B cell (primary cell): ENCODE data around the gene COL25A1.

Experiments used
- EZH2 ChIP-seq: IDR thresholded peaks from 2 replicates; pipeline ENCODE4 v1.6.1; 2012; ENCODE audit warnings: borderline replicate concordance, low read depth, mild to moderate bottlenecking, moderate library complexity, low read length; ENCODE audit not compliant: insufficient read depth, poor library complexity, severe bottlenecking
- TF ChIP-seq, protein P1 (sequence below): fragments of 200-600 bp; IDR thresholded peaks from one replicate; pipeline ENCODE4 v1.8.0; 2022; ENCODE audit warnings: antibody characterized with exemption, mild to moderate bottlenecking

DNA sequence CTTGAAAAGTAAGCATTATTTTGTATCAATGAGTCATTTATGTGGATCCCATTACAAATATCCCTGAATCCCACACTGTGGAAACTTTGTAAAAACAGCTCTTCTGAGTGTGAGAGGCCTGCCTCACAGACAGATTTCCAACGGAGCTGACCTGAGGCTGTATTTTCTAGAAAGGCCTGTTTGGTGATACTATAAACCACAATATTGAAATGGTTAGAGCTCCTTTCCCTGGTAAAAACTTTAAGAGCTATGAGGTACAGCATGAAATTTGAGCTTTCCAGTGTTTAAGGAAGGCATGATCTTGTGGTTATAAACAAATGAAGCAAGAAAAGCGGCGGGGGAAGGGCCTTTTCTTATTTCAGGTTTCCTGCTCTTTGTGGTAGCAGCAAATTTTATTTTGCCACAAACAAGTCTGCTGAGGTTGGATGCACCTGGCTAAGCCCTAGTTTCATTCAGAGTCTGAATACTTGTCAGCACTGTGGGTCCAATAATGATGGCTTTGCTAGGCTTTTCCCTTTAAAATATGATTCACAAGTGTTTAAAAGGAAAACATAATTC lies 452.8 kb downstream of the COL25A1 start:
- TF ChIP-seq, protein P1, sequence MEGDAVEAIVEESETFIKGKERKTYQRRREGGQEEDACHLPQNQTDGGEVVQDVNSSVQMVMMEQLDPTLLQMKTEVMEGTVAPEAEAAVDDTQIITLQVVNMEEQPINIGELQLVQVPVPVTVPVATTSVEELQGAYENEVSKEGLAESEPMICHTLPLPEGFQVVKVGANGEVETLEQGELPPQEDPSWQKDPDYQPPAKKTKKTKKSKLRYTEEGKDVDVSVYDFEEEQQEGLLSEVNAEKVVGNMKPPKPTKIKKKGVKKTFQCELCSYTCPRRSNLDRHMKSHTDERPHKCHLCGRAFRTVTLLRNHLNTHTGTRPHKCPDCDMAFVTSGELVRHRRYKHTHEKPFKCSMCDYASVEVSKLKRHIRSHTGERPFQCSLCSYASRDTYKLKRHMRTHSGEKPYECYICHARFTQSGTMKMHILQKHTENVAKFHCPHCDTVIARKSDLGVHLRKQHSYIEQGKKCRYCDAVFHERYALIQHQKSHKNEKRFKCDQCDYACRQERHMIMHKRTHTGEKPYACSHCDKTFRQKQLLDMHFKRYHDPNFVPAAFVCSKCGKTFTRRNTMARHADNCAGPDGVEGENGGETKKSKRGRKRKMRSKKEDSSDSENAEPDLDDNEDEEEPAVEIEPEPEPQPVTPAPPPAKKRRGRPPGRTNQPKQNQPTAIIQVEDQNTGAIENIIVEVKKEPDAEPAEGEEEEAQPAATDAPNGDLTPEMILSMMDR: no peak
- TF ChIP-seq EZH2: no peak
